Endodermal cell (in vitro differentiated cells): ENCODE measurements around the gene PLA2R1. TPM values are rescaled to one million over a fixed set of nuclear protein-coding genes. Genes with fewer than 3 reads are reported as not detected.

Experiments used
- DNase-seq: peaks from one replicate; pipeline ENCODE4 v3.0.0-alpha.2; 2017
- H3K27ac ChIP-seq: 2 replicates; pipeline ENCODE4 v1.5.1; 2013; ENCODE audit warnings: mild to moderate bottlenecking, low read depth, low read length, moderate library complexity
- H3K27me3 ChIP-seq: 2 replicates; pipeline ENCODE4 v1.6.1; 2013; ENCODE audit warnings: mild to moderate bottlenecking, low read length, moderate library complexity; ENCODE audit not compliant: insufficient read depth, control insufficient read depth, poor library complexity, severe bottlenecking
- H3K36me3 ChIP-seq: 2 replicates; pipeline ENCODE4 v1.7.0; 2013; ENCODE audit warnings: mild to moderate bottlenecking, low read length, moderate library complexity; ENCODE audit not compliant: control insufficient read depth, insufficient read depth
- H3K4me1 ChIP-seq: one replicate; pipeline ENCODE4 v1.7.0; 2013; ENCODE audit warnings: low read length; ENCODE audit not compliant: control insufficient read depth, insufficient read depth
- H3K4me3 ChIP-seq: 2 replicates; pipeline ENCODE4 v1.5.1; 2013; ENCODE audit warnings: mild to moderate bottlenecking, low read length, moderate library complexity
- H3K9ac ChIP-seq: 2 replicates; pipeline ENCODE4 v1.6.1; 2013; ENCODE audit warnings: mild to moderate bottlenecking, low read length, moderate library complexity; ENCODE audit not compliant: poor library complexity, severe bottlenecking; ENCODE audit errors: extremely low read depth
- H3K9me3 ChIP-seq: 2 replicates; pipeline ENCODE4 v1.6.1; 2013; ENCODE audit warnings: mild to moderate bottlenecking, low read length, moderate library complexity; ENCODE audit not compliant: control insufficient read depth
- H3K27ac Mint-ChIP-seq: 2 replicates; pipeline ENCODE4 v1.8.0; 2020; ENCODE audit warnings: mixed read lengths
- H3K27me3 Mint-ChIP-seq: 2 replicates; pipeline ENCODE4 v1.8.0; 2021; ENCODE audit warnings: mild to moderate bottlenecking, mixed read lengths; ENCODE audit not compliant: insufficient read depth
- H3K36me3 Mint-ChIP-seq: 2 replicates; pipeline ENCODE4 v1.8.0; 2020; ENCODE audit warnings: low read depth, mixed read lengths
- H3K4me1 Mint-ChIP-seq: 2 replicates; pipeline ENCODE4 v1.8.0; 2020; ENCODE audit warnings: mixed read lengths
- H3K4me3 Mint-ChIP-seq: 2 replicates; pipeline ENCODE4 v1.8.0; 2020; ENCODE audit warnings: mild to moderate bottlenecking, moderate library complexity, mixed read lengths
- H3K9me3 Mint-ChIP-seq: 2 replicates; pipeline ENCODE4 v1.8.0; 2020; ENCODE audit warnings: mild to moderate bottlenecking, mixed read lengths
- CTCF ChIP-seq: fragments of 200-600 bp; sonication (generic); conservative IDR thresholded peaks from 2 replicates; pipeline ENCODE4 v1.5.0; 2021; ENCODE audit warnings: antibody characterized with exemption, mild to moderate bottlenecking
- WGBS, 2 experiments: methylation state at CpG; one replicate each; pipeline versions ENCODE4 v1.1.5 to v1.1.7; 2013; ENCODE audit warnings: missing lambda C conversion rate in 2 of 2, mixed read lengths in 1 of 2; ENCODE audit not compliant: insufficient coverage in 1 of 2, insufficient read length in 1 of 2; 5-methylcytosine and 5-hydroxymethylcytosine counted together
- total RNA-seq, 2 donors: library from RNA; stranded (reverse); fragmentation: NEBNext Ultra II Directional in 1 of 2; extraction: Animal tissue kit (Norgen Biotek cat#: 25700) in 1 of 2; gene quantifications; 2 replicates in 1 of 2; 3 replicates in 1 of 2; pipeline ENCODE4 v1.2.1, GENCODE V29; 2021

PLA2R1 gene
- total RNA-seq, 2 donors from 2014 or later, result 1.4 to 1.8 TPM

- Mint-ChIP-seq H3K4me3 (no peak overlapping the region), H3K36me3 (peaks cover 3% of the 10 kb centered on the region), H3K9me3 (peaks cover 2% of the 10 kb centered on the region), H3K27me3 (no peaks in the 10 kb centered on the region), H3K27ac (no peak overlapping the region), H3K4me1 (no peaks in the 10 kb centered on the region)
- no peak for DNase-seq
- H3K27me3 ChIP-seq, result no peaks in the 10 kb centered on the region
- 94% methylated on average over 1 of the region's 3 CpGs; no CpG with 5 or more reads in 1 of the 2 experiments for WGBS, 2 experiments
- H3K9ac ChIP-seq, result no peak overlapping the region
- H3K4me1 ChIP-seq, result no peaks in the 10 kb centered on the region
- H3K4me3 ChIP-seq, result no peak overlapping the region
- no peak for TF ChIP-seq CTCF
- peaks cover 2% of the 10 kb centered on the region for H3K9me3 ChIP-seq
- H3K27ac ChIP-seq, result no peak overlapping the region
- H3K36me3 ChIP-seq, result no peaks in the 10 kb centered on the region
Observed at GRCh38 chr2:160005908-160006307, 56.5 kb downstream of the PLA2R1 start.

GRCh38 chr2:160005476-160005875, 56.9 kb downstream of the PLA2R1 start:
- H3K4me1 ChIP-seq, result no peaks in the 10 kb centered on the region
- peaks cover 6% of the 10 kb centered on the region for H3K9me3 ChIP-seq
- Mint-ChIP-seq H3K9me3 (peaks cover 5% of the 10 kb centered on the region), H3K4me3 (no peak overlapping the region), H3K36me3 (peaks cover 5% of the 10 kb centered on the region), H3K4me1 (no peaks in the 10 kb centered on the region), H3K27me3 (no peaks in the 10 kb centered on the region), H3K27ac (no peak overlapping the region)
- no peaks in the 10 kb centered on the region for H3K36me3 ChIP-seq
- H3K27ac ChIP-seq, result no peak overlapping the region
- no peak for TF ChIP-seq CTCF
- no peak overlapping the region for H3K4me3 ChIP-seq
- DNase-seq, result no peak
- H3K27me3 ChIP-seq, result no peaks in the 10 kb centered on the region
- WGBS, 2 experiments, result 96% methylated on average over 5 of the region's 5 CpGs; no CpG with 5 or more reads in 1 of the 2 experiments
- H3K9ac ChIP-seq, result no peak overlapping the region

GRCh38 chr2:159998961-159999360, 63.5 kb downstream of the PLA2R1 start:
- no peak overlapping the region for H3K27ac ChIP-seq
- H3K4me1 ChIP-seq, result no peaks in the 10 kb centered on the region
- H3K9me3 ChIP-seq, result peaks cover 21% of the 10 kb centered on the region
- H3K4me3 Mint-ChIP-seq, result no peak overlapping the region
- H3K27me3 ChIP-seq, result no peaks in the 10 kb centered on the region
- H3K4me3 ChIP-seq, result no peak overlapping the region
- DNase-seq, result no peak
- WGBS, 2 experiments, result 93% methylated on average over 2 of the region's 3 CpGs; no CpG with 5 or more reads in 1 of the 2 experiments
- no peaks in the 10 kb centered on the region for H3K36me3 ChIP-seq
- no peak overlapping the region for H3K9ac ChIP-seq
- H3K4me1 Mint-ChIP-seq, result no peaks in the 10 kb centered on the region
- H3K9me3 Mint-ChIP-seq, result peaks cover 15% of the 10 kb centered on the region
- H3K27me3 Mint-ChIP-seq, result no peaks in the 10 kb centered on the region
- TF ChIP-seq CTCF, result peak; percentile 58
- H3K36me3 Mint-ChIP-seq, result peaks cover 4% of the 10 kb centered on the region
- H3K27ac Mint-ChIP-seq, result no peak overlapping the region
